Measurements from ENCODE around the gene ELFN1. TPM values are rescaled to one million over a fixed set of nuclear protein-coding genes. Genes with fewer than 3 reads are reported as not detected.

ELFN1 gene
- total RNA-seq, 3 donors from 2014 or later, result 0.59 to 1.3 (median 0.96) TPM

- TF ChIP-seq POLR2A (IDR thresholded peaks at IDR 0.05) (no peak), CTCF (IDR thresholded peaks at IDR 0.05) (no peak), POLR2AphosphoS5 (IDR thresholded peaks at IDR 0.05) (no peak)
- no peaks in the 10 kb centered on the region for H3K36me3 ChIP-seq
- peaks cover 0 to under 1% of the 10 kb centered on the region in 2 donors for H3K27me3 ChIP-seq
- H3K4me3 ChIP-seq, result no peak overlapping the region
- peaks cover 8 to 12% of the 10 kb centered on the region in 2 donors for H3K9me3 ChIP-seq
- no peaks in the 10 kb centered on the region for H3K4me1 ChIP-seq
- H3K27ac ChIP-seq, result no peak overlapping the region
- DNase-seq (ENCODE audit: low spot score in 2 of 2), result no peak
- intact Hi-C loops (cut with DNase I; ENCODE audit: low total_unique reads), result no loop called here
These were observed 39.8 kb downstream of the ELFN1 start for GRCh38 chr7:1709900-1710299.

DNA sequence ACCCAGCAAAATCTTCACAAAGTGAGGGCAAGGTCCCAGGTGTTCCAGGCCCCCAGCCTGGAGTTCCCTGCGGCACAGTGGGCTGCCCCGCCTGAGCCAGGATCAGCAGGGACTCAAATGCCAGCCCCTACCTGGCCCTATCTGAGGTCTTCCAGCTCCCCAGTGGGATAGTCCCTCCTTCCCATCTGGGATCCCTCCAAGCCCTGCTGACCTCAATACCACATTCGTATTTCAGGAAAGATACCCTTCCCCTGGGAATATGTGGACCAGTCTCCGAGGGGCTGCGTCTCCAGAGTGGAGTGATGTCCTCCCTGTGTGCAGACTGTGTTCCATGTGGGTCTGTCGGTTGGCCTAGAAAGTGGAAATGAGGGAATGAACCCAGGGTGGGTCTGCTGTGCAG, 40.9 kb downstream of the ELFN1 start:
- Histone ChIP-seq H3K27me3 (no peaks in the 10 kb centered on the region), H3K4me1 (no peaks in the 10 kb centered on the region), H3K36me3 (no peaks in the 10 kb centered on the region), H3K4me3 (no peak overlapping the region), H3K27ac (no peak overlapping the region), H3K9me3 (peaks cover 8 to 13% of the 10 kb centered on the region in 2 donors)
- DNase-seq (ENCODE audit: low spot score in 2 of 2), result no peak
- TF ChIP-seq CTCF (IDR thresholded peaks at IDR 0.05) (no peak), POLR2AphosphoS5 (IDR thresholded peaks at IDR 0.05) (no peak), POLR2A (IDR thresholded peaks at IDR 0.05) (no peak)
- intact Hi-C loops (cut with DNase I; ENCODE audit: low total_unique reads), result no loop called here

DNA sequence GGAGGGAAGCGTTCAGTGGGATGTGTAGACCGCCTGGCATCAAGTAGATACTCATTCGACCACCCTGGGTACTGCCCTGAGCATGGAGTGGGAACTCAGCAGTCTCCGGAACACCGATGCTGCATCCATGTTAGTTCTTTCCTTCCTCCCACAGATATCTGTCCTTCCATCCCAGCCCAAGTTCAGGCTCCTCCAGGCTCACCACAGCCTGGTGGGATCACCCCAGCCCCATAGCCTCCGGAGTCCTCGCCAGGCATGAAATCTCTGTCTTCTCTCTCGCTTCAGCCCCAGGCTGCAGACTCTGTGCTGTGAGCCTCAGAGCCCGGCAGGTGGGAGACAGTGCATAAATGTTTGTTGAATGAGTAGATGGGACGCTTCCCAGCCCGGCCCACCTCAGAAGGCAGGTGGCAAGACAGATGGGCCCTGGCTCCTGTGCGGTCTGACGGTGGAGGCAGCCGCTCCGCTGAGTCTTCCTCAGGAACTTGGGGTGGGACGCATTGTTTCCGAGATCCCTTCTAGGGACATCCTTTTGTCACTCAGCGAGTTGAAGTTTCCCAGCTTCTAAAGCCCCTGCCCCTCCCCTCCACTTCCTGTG, 42.9 kb downstream of the ELFN1 start:
- DNase-seq (ENCODE audit: low spot score in 2 of 2), result no peak
- intact Hi-C loops (cut with DNase I; ENCODE audit: low total_unique reads), result no loop called here
- H3K27ac ChIP-seq, result no peak overlapping the region
- H3K9me3 ChIP-seq, result peaks cover 8 to 13% of the 10 kb centered on the region in 2 donors
- H3K4me1 ChIP-seq, result no peaks in the 10 kb centered on the region
- H3K27me3 ChIP-seq, result peaks cover 0 to 11% of the 10 kb centered on the region in 2 donors
- no peak overlapping the region for H3K4me3 ChIP-seq
- TF ChIP-seq CTCF (IDR thresholded peaks at IDR 0.05), result no peak
- no peak for TF ChIP-seq POLR2A (IDR thresholded peaks at IDR 0.05)
- TF ChIP-seq POLR2AphosphoS5 (IDR thresholded peaks at IDR 0.05), result no peak
- H3K36me3 ChIP-seq, result no peaks in the 10 kb centered on the region

DNA sequence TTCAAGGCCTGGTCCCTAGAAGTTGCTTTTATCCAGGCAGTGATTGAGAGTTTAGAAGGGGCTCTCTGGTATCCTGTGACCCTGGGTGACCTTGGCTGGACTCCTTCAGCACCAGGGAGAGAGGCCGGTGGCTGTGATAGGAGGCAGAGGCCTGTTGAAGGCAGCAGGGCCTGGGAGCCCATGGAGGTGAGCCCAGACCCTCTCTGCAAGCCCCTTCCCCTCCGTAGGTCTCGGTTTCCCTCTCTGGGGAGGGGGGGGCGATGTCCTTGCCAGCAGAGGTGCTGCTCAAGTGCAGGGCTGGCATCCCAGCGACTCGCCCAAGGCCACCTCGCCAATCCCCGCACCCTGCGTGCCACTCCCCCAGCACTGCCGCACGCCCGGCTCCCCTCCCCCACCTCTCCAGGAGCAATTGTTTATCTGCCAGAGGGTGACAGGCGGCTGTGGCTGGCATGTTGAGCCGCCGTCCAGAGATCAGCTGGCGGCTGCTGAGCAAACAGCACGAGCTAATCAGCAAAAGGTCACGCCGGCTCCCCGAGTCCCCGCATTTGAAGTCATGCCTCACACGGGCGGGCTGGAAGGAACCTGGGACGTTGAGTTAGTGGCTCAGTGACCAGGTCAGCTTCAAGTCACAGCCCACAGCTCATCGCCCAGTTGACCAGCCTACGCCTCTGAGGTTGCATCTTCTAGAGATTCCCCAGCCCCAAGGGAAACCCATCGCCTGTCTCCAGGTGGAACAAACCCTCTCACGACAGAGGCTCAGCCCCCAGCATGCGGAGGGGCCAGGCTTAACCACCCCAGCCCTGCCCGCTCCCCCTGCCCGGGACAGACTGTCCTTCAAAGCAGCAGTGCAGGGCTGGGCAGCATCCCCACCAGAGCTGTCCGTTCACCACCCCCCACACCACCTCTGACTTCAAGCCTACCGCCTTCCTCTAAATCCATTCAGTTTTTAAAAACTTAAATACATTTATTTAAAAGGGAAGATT, 43.7 kb downstream of the ELFN1 start:
- no peak for DNase-seq (ENCODE audit: low spot score in 2 of 2)
- no peaks in the 10 kb centered on the region for H3K36me3 ChIP-seq
- intact Hi-C loops (cut with DNase I; ENCODE audit: low total_unique reads), result no loop called here
- no peaks in the 10 kb centered on the region for H3K4me1 ChIP-seq
- no peak overlapping the region for H3K4me3 ChIP-seq
- TF ChIP-seq POLR2A (IDR thresholded peaks at IDR 0.05) (no peak), POLR2AphosphoS5 (IDR thresholded peaks at IDR 0.05) (no peak), CTCF (IDR thresholded peaks at IDR 0.05) (no peak)
- H3K9me3 ChIP-seq, result peaks cover 8 to 13% of the 10 kb centered on the region in 2 donors
- H3K27me3 ChIP-seq, result peaks cover 0 to 11% of the 10 kb centered on the region in 2 donors
- no peak overlapping the region for H3K27ac ChIP-seq
